ENCODE results near the gene AGBL1. TPM values are rescaled to one million over a fixed set of nuclear protein-coding genes. Genes with fewer than 3 reads are reported as not detected.

The AGBL1 gene
- total and polyA plus RNA-seq, 2 donors (not counting 1 experiment from before 2014, with no cell fraction given), result not detected

GRCh38 chr15:86875067-86875466 lies 795.4 kb downstream of the AGBL1 start:
- Mint-ChIP-seq H3K27ac (no peak overlapping the region), H3K4me1 (no peaks in the 10 kb centered on the region), H3K4me3 (no peak overlapping the region), H3K27me3 (no peaks in the 10 kb centered on the region), H3K9me3 (ENCODE audit: insufficient read depth) (no peaks in the 10 kb centered on the region)
- Histone ChIP-seq H3K9ac (ENCODE audit: low read length) (no peak overlapping the region), H3K4me1 (ENCODE audit: control insufficient read depth in 2 of 2, insufficient read depth in 2 of 2, low read length in 2 of 2) (no peaks in the 10 kb centered on the region), H3K36me3 (replicated peaks in 1 of 2; ENCODE audit: control extremely low read depth in 1 of 2, control insufficient read depth in 1 of 2, extremely low read depth in 1 of 2, insufficient read depth in 2 of 2, low read length in 1 of 2) (no peaks in the 10 kb centered on the region), H2AFZ (ENCODE audit: insufficient read depth, low read depth, low read length, poor library complexity, severe bottlenecking) (no peak overlapping the region), H3K27ac (ENCODE audit: low read length in 2 of 2) (no peak overlapping the region), H3K27me3 (replicated peaks in 1 of 4; ENCODE audit: control extremely low read depth in 1 of 4, control insufficient read depth in 3 of 4, insufficient read depth in 4 of 4, low read length in 3 of 4) (no peaks in the 10 kb centered on the region), H3K4me2 (replicated peaks; ENCODE audit: low read depth, low read length, poor library complexity, severe bottlenecking) (no peak overlapping the region), H4K20me1 (ENCODE audit: control insufficient read depth, insufficient read depth, low read length, poor library complexity, severe bottlenecking) (no peaks in the 10 kb centered on the region), H3K4me3 (ENCODE audit: control extremely low read depth in 1 of 5, extremely low read depth in 1 of 5, insufficient read depth in 1 of 5, low read depth in 2 of 5, low read length in 4 of 5) (no peak overlapping the region), H3K9me3 (ENCODE audit: control extremely low read depth in 1 of 3, control insufficient read depth in 2 of 3, insufficient read depth in 1 of 3, low read length in 2 of 3) (no peaks in the 10 kb centered on the region), H3K79me2 (ENCODE audit: control insufficient read depth, insufficient read depth, low read length) (no peaks in the 10 kb centered on the region)
- intact Hi-C loops (cut with micrococcal nuclease), result no loop called here
- DNase-seq (no peak), ATAC-seq (ENCODE audit: low read depth) (no peak)
- POLR2A ChIA-PET, result no interaction called here
- WGBS (ENCODE audit: insufficient coverage), result no CpG with 5 or more reads among the region's 3 CpGs
- TF ChIP-seq EZH2 (IDR thresholded peaks at IDR 0.05; ENCODE audit: borderline replicate concordance, insufficient read depth, low read depth, low read length, poor library complexity, severe bottlenecking) (no peak), CTCF (IDR thresholded peaks at IDR 0.05) (no peak)
- CTCF ChIA-PET, result no interaction called here

GRCh38 chr15:86876387-86876944 lies 796.8 kb downstream of the AGBL1 start:
- H3K4me3 Mint-ChIP-seq, result no peak overlapping the region
- no peak for TF ChIP-seq EZH2 (IDR thresholded peaks at IDR 0.05; ENCODE audit: borderline replicate concordance, insufficient read depth, low read depth, low read length, poor library complexity, severe bottlenecking)
- no peak for TF ChIP-seq CTCF (IDR thresholded peaks at IDR 0.05)
- POLR2A ChIA-PET, result no interaction called here

More at GRCh38 chr15:86876387-86876944, 796.8 kb downstream of the AGBL1 start:
- H3K9me3 Mint-ChIP-seq (ENCODE audit: insufficient read depth), result no peaks in the 10 kb centered on the region
- no peaks in the 10 kb centered on the region for H3K4me1 Mint-ChIP-seq
- Histone ChIP-seq H3K27me3 (replicated peaks in 1 of 4; ENCODE audit: control extremely low read depth in 1 of 4, control insufficient read depth in 3 of 4, insufficient read depth in 4 of 4, low read length in 3 of 4) (no peaks in the 10 kb centered on the region), H2AFZ (ENCODE audit: insufficient read depth, low read depth, low read length, poor library complexity, severe bottlenecking) (no peak overlapping the region), H3K36me3 (replicated peaks in 1 of 2; ENCODE audit: control extremely low read depth in 1 of 2, control insufficient read depth in 1 of 2, extremely low read depth in 1 of 2, insufficient read depth in 2 of 2, low read length in 1 of 2) (no peaks in the 10 kb centered on the region), H3K27ac (ENCODE audit: low read length in 2 of 2) (no peak overlapping the region), H3K79me2 (ENCODE audit: control insufficient read depth, insufficient read depth, low read length) (no peaks in the 10 kb centered on the region), H3K4me3 (ENCODE audit: control extremely low read depth in 1 of 5, extremely low read depth in 1 of 5, insufficient read depth in 1 of 5, low read depth in 2 of 5, low read length in 4 of 5) (no peak overlapping the region), H3K4me2 (replicated peaks; ENCODE audit: low read depth, low read length, poor library complexity, severe bottlenecking) (no peak overlapping the region), H3K4me1 (ENCODE audit: control insufficient read depth in 2 of 2, insufficient read depth in 2 of 2, low read length in 2 of 2) (no peaks in the 10 kb centered on the region), H3K9me3 (ENCODE audit: control extremely low read depth in 1 of 3, control insufficient read depth in 2 of 3, insufficient read depth in 1 of 3, low read length in 2 of 3) (peaks cover 0 to 3% (median 0%) of the 10 kb centered on the region in 3 donors), H4K20me1 (ENCODE audit: control insufficient read depth, insufficient read depth, low read length, poor library complexity, severe bottlenecking) (no peaks in the 10 kb centered on the region), H3K9ac (ENCODE audit: low read length) (no peak overlapping the region)
- no CpG with 5 or more reads among the region's 4 CpGs for WGBS (ENCODE audit: insufficient coverage)
- CTCF ChIA-PET, result no interaction called here
- H3K27ac Mint-ChIP-seq, result no peak overlapping the region
- intact Hi-C loops (cut with micrococcal nuclease), result no loop called here
- no peaks in the 10 kb centered on the region for H3K27me3 Mint-ChIP-seq
- DNase-seq, result no peak
- no peak for ATAC-seq (ENCODE audit: low read depth)

Measured in B cell (primary cell).